H1 (cell line): ENCODE results near the gene YWHAE. TPM values are rescaled to one million over a fixed set of nuclear protein-coding genes. Genes with fewer than 3 reads are reported as not detected.

ENCODE experiments used
- CTCF ChIA-PET: fragments of 300-600 bp; sonication (Branson Sonifier 250); formaldehyde crosslinking; loops from one replicate; lab custom pipeline; 2021; ENCODE audit not compliant: partially characterized antibody; lab: Charles Lee
- POLR2A ChIA-PET: fragments of 300-600 bp; sonication (Branson Sonifier 250); formaldehyde crosslinking; loops from one replicate; lab custom pipeline; 2021; ENCODE audit warnings: inconsistent platforms; ENCODE audit not compliant: partially characterized antibody; lab: Charles Lee
- DNase-seq, 2 experiments: peaks; one replicate each; pipeline versions ENCODE4 v3.0.0 to v3.0.0-alpha.2; 2010 to 2022; ENCODE audit warnings: low spot score in 2 of 2, low read depth in 1 of 2, mixed read lengths in 1 of 2
- FAIRE-seq: peaks from 2 replicates; lab custom pipeline; 2011; peaks lifted over from hg19 to GRCh38; lab: Jason Lieb, UNC
- H2AFZ ChIP-seq: 2 replicates; pipeline ENCODE4 v1.8.1; 2012; ENCODE audit warnings: low read length, inconsistent platforms
- H2AK5ac ChIP-seq: 2 replicates; pipeline ENCODE4 v1.6.1; 2013; ENCODE audit warnings: low read depth, low read length
- H2BK120ac ChIP-seq: replicated peaks from 2 replicates; pipeline ENCODE3; 2013; ENCODE audit warnings: low read depth, low read length, inconsistent platforms
- H2BK12ac ChIP-seq: 2 replicates; pipeline ENCODE4 v1.6.1; 2013; ENCODE audit warnings: low read depth, low read length
- H2BK15ac ChIP-seq: 2 replicates; pipeline ENCODE4 v1.6.1; 2013; ENCODE audit warnings: low read length
- H2BK20ac ChIP-seq: 2 replicates; pipeline ENCODE4 v1.6.1; 2013; ENCODE audit warnings: low read length
- H2BK5ac ChIP-seq: 2 replicates; pipeline ENCODE4 v1.6.1; 2013; ENCODE audit warnings: low read depth, low read length
- H3K14ac ChIP-seq: 2 replicates; pipeline ENCODE4 v1.6.1; 2013; ENCODE audit warnings: inconsistent platforms; ENCODE audit not compliant: insufficient read length
- H3K18ac ChIP-seq: 2 replicates; pipeline ENCODE4 v1.6.1; 2013; ENCODE audit warnings: low read length; ENCODE audit errors: extremely low read depth
- H3K23ac ChIP-seq: 2 replicates; pipeline ENCODE4 v1.6.1; 2013; ENCODE audit warnings: inconsistent platforms; ENCODE audit not compliant: insufficient read length
- H3K23me2 ChIP-seq: 2 replicates; pipeline ENCODE4 v1.6.1; 2013; ENCODE audit warnings: low read depth, low read length
- H3K27ac ChIP-seq: 2 replicates; pipeline ENCODE4 v1.6.1; 2011; ENCODE audit warnings: low read depth, low read length, inconsistent platforms
- H3K27me3 ChIP-seq, 4 experiments: replicated peaks in 1 of 4; 1 replicate in 1 of 4; 2 replicates in 3 of 4; pipeline versions ENCODE4 v1.6.1 to v1.8.1; 2011 to 2013; ENCODE audit warnings: low read length in 3 of 4, mild to moderate bottlenecking in 3 of 4, inconsistent platforms in 2 of 4, mixed read lengths in 2 of 4, moderate library complexity in 1 of 4; ENCODE audit not compliant: control insufficient read depth in 3 of 4, insufficient read depth in 3 of 4; ENCODE audit errors: extremely low read depth in 1 of 4
- H3K36me3 ChIP-seq, 4 experiments: 2 replicates each; pipeline versions ENCODE4 v1.6.1 to v1.8.1; 2011 to 2013; ENCODE audit warnings: mild to moderate bottlenecking in 4 of 4, low read length in 3 of 4, moderate library complexity in 2 of 4, control low read depth in 1 of 4, inconsistent platforms in 1 of 4; ENCODE audit not compliant: insufficient read depth in 4 of 4, control insufficient read depth in 2 of 4
- H3K4ac ChIP-seq: replicated peaks from 2 replicates; pipeline ENCODE3; 2013; ENCODE audit warnings: low read length, low read depth, mixed read lengths, inconsistent platforms; ENCODE audit not compliant: insufficient read length
- H3K4me1 ChIP-seq, 4 experiments: replicated peaks in 1 of 4; 1 replicate in 1 of 4; 2 replicates in 3 of 4; pipeline versions ENCODE4 v1.6.1 to v1.8.1; 2011 to 2013; ENCODE audit warnings: low read length in 3 of 4, inconsistent platforms in 2 of 4, mixed read lengths in 1 of 4; ENCODE audit not compliant: insufficient read depth in 4 of 4, control insufficient read depth in 3 of 4
- H3K4me2 ChIP-seq, 2 experiments: 2 replicates each; pipeline versions ENCODE4 v1.6.1 to v1.8.1; 2011 to 2013; ENCODE audit warnings: low read depth in 2 of 2, low read length in 2 of 2, control low read depth in 1 of 2, inconsistent platforms in 1 of 2, mild to moderate bottlenecking in 1 of 2; ENCODE audit not compliant: insufficient read depth in 1 of 2
- H3K4me3 ChIP-seq, 4 experiments: fragments of 200-600, 300-600 bp in 1 of 4; sonication (generic), shearing (Covaris generic), sonication (Bioruptor Twin) in 1 of 4; 2 replicates each; pipeline versions ENCODE4 v1.5.1 to v1.8.1; 2011 to 2016; ENCODE audit warnings: low read length in 4 of 4, low read depth in 3 of 4, control low read depth in 2 of 4, inconsistent platforms in 2 of 4, mild to moderate bottlenecking in 2 of 4, mixed read lengths in 1 of 4, moderate library complexity in 1 of 4; ENCODE audit not compliant: insufficient read depth in 2 of 4; ENCODE audit errors: extremely low read depth in 1 of 4
- H3K56ac ChIP-seq: replicated peaks from 2 replicates; pipeline ENCODE3; 2013; ENCODE audit warnings: low read depth, mild to moderate bottlenecking, mixed read lengths, low read length, inconsistent platforms; ENCODE audit not compliant: insufficient read length
- H3K79me1 ChIP-seq: 2 replicates; pipeline ENCODE4 v1.6.1; 2013; ENCODE audit warnings: low read depth, low read length, control low read depth
- H3K79me2 ChIP-seq, 2 experiments: 2 replicates each; pipeline versions ENCODE4 v1.6.1 to v1.8.1; 2012 to 2013; ENCODE audit warnings: low read length in 2 of 2, mild to moderate bottlenecking in 2 of 2, inconsistent platforms in 1 of 2; ENCODE audit not compliant: insufficient read depth in 2 of 2, control insufficient read depth in 1 of 2
- H3K9ac ChIP-seq, 4 experiments: replicated peaks in 1 of 4; 1 replicate in 1 of 4; 2 replicates in 3 of 4; pipeline versions ENCODE4 v1.6.1 to v1.8.1; 2011 to 2013; ENCODE audit warnings: low read depth in 3 of 4, low read length in 3 of 4, control low read depth in 2 of 4, mild to moderate bottlenecking in 2 of 4, moderate library complexity in 2 of 4, inconsistent platforms in 1 of 4; ENCODE audit errors: extremely low read depth in 1 of 4
- H3K9me3 ChIP-seq, 2 experiments: 2 replicates each; pipeline versions ENCODE4 v1.6.1 to v1.8.1; 2012 to 2013; ENCODE audit warnings: mild to moderate bottlenecking in 2 of 2, moderate library complexity in 2 of 2, control low read depth in 1 of 2, inconsistent platforms in 1 of 2, low read depth in 1 of 2, low read length in 1 of 2, mixed read lengths in 1 of 2; ENCODE audit not compliant: insufficient read depth in 2 of 2
- H4K20me1 ChIP-seq, 2 experiments: replicated peaks in 1 of 2; 2 replicates each; pipeline versions ENCODE3 to v1.8.1; 2011 to 2013; ENCODE audit warnings: inconsistent platforms in 2 of 2, low read length in 2 of 2, mild to moderate bottlenecking in 1 of 2; ENCODE audit not compliant: insufficient read depth in 2 of 2, control insufficient read depth in 1 of 2
- H4K5ac ChIP-seq: 2 replicates; pipeline ENCODE4 v1.6.1; 2013; ENCODE audit warnings: low read length, low read depth, mixed read lengths, inconsistent platforms; ENCODE audit not compliant: insufficient read length
- H4K8ac ChIP-seq: 2 replicates; pipeline ENCODE4 v1.8.0; 2013; ENCODE audit warnings: mild to moderate bottlenecking, moderate library complexity, low read length, inconsistent platforms; ENCODE audit not compliant: insufficient read depth; ENCODE audit errors: extremely low read depth
- H4K91ac ChIP-seq: replicated peaks from 2 replicates; pipeline ENCODE3; 2013; ENCODE audit warnings: low read length, mixed read lengths, inconsistent platforms; ENCODE audit not compliant: insufficient read length
- RFX5 ChIP-seq: IDR thresholded peaks from 2 replicates; pipeline ENCODE4 v1.6.1; 2011; ENCODE audit warnings: low read depth, low read length, improper control_type of control experiment, borderline replicate concordance
- WGBS, 2 experiments: shearing (Covaris generic) in 1 of 2; methylation state at CpG; one replicate each; pipeline versions ENCODE4 v1.1.6 to v1.1.7; 2013 to 2015; ENCODE audit warnings: low lambda C conversion rate in 2 of 2, mixed read lengths in 2 of 2, inconsistent platforms in 1 of 2, low coverage in 1 of 2, missing lambda C conversion rate in 1 of 2; ENCODE audit not compliant: insufficient replicate concordance in 2 of 2, insufficient coverage in 1 of 2, insufficient read length in 1 of 2; ENCODE audit errors: extremely low coverage in 1 of 2, missing lambda C conversion rate in 1 of 2; 5-methylcytosine and 5-hydroxymethylcytosine counted together
- long read RNA-seq, 2 experiments: library from RNA in 1 of 2; library from capped mRNA in 1 of 2; stranded (forward); transcript quantifications; one replicate each; pipeline ENCODE4 v2.0.0, GENCODE V29; 2021; ENCODE audit warnings: inconsistent platforms in 1 of 2
- polyA minus RNA-seq, 3 experiments: library from RNA; depleted of rRNA, polyadenylated mRNA; stranded (reverse); fragments of >200 nt; gene quantifications; 1 replicate in 2 of 3; 2 replicates in 1 of 3; pipeline ENCODE4 v1.2.3, GENCODE V29; 2011
- polyA plus RNA-seq, 7 experiments: library from polyadenylated mRNA; depleted of rRNA in 3 of 7; stranded (reverse) in 5 of 7; unstranded in 2 of 7; fragments of >200 nt in 5 of 7; fragments of 200-250 nt in 2 of 7; gene quantifications; 1 replicate in 5 of 7; 2 replicates in 1 of 7; 4 replicates in 1 of 7; pipeline versions ENCODE4 v1.2.1 to v1.2.3, GENCODE V29; 2011 to 2013; ENCODE audit warnings: missing spikeins in 2 of 7, mixed read lengths in 2 of 7
- total RNA-seq: library from RNA; stranded (reverse); fragmentation: NEBNext Ultra II Directional; extraction: Animal tissue kit (Norgen Biotek cat#: 25700); gene quantifications from 2 replicates; pipeline ENCODE4 v1.2.1, GENCODE V29; 2021

Gene YWHAE
- total RNA-seq (1,186 and 1,198 TPM in 2 replicates), polyA plus RNA-seq (2011; rRNA removed) (366 and 559 TPM in 2 replicates), polyA minus RNA-seq (2011; rRNA and poly(A)+ RNA removed) (566 and 613 TPM in 2 replicates)
- polyA plus RNA-seq (2011; cell fraction: cytosol; rRNA removed) = 1,113 TPM
- 216 TPM for polyA plus RNA-seq (2011; cell fraction: nucleus; rRNA removed)
- polyA plus RNA-seq (2012, experiment 1 of 2) = 983 to 1,666 TPM (median 1,204 TPM) in 4 replicates
- 617 TPM for polyA plus RNA-seq (2012, experiment 2 of 2)
- polyA plus RNA-seq (2013, experiment 1 of 2) = 631 TPM
- polyA plus RNA-seq (2013, experiment 2 of 2) = 696 TPM
- polyA minus RNA-seq (2011; cell fraction: cytosol; rRNA and poly(A)+ RNA removed) = 578 TPM
- polyA minus RNA-seq (2011; cell fraction: nucleus; rRNA and poly(A)+ RNA removed) = 202 TPM
- long read RNA-seq, experiment 1, transcript YWHAE-201 (6 exons, 2,211 nt) = major isoform, 443 of 967 reads
- long read RNA-seq, experiment 1, transcript YWHAE-208 (7 exons, 1,818 nt) = minor isoform, 10 of 967 reads
- long read RNA-seq, experiment 1, partial matches to known transcripts = 493 of 967 reads
- long read RNA-seq, experiment 1, other reads (novel, unspliced or antisense) = 19 of 967 reads
- long read RNA-seq, experiment 2, transcript YWHAE-201 (6 exons, 2,211 nt) = major isoform, 243 of 298 reads
- long read RNA-seq, experiment 2, transcript YWHAE-208 (7 exons, 1,818 nt) = minor isoform, 8 of 298 reads
- long read RNA-seq, experiment 2, partial matches to known transcripts = 14 of 298 reads
- long read RNA-seq, experiment 2, other reads (novel, unspliced or antisense) = 31 of 298 reads

DNA sequence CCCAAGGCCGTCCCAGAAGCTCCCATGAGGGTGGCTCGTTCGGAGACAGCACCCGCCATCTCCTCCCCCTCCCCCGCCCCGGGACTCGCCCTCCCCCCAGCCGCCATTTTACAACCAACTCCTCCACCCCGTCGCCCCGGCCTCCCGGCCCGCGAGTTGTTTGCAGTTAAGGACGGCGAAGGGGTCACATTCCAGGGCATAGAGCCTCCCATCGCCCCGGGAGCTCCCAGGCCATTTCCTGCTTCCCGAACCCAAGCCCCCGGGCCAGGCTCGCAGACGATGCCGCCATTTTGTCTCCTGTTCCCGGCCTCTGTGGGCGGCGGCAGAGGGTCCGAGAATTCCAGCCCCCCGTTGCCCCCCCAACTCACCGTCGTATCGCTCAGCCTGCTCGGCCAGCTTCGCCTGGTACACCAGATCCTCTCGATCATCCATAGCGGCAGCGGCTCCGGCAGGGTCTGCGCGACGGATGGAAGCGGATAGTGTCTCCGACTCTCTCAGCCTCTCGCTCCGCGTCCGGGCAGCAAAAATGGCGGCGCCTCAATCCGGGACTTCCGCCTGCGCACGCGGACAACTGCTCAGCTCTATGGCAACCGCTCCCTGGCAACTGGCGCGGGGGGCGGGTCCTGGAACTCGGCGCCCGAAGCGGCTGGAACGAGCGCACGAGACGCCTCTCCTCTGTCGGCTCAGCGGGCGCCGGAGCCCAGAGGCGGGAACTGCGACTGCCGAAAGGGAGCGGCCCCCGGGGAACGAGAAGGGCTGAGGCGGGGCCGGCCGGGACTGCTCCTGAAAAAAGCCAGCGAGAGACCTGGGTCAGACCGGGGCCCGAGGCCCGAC is at the start of gene YWHAE:
YWHAE (minus strand) TSS at position 544 of the 834 bp plus-strand sequence; CDS start at position 432, 112 bp downstream.
- POLR2A ChIA-PET = interaction anchor here (0.6 to 4.5 kb wide), 39 partner anchors 9 to 306 kb away, joined by 3 to 24 read pairs (median 4); partner anchors contain the start of genes CRK, INPP5K and TRARG1
- 1% methylated on average over 64 of the region's 82 CpGs; no CpG with 5 or more reads in 1 of the 2 experiments for WGBS, 2 experiments
- H3K79me2 ChIP-seq = peaks cover 45 to 49% of the 10 kb centered on the region in 2 experiments
- no peak for TF ChIP-seq RFX5

More for the DNA sequence above, at the start of gene YWHAE:
- no peak within 1 kb of the TSS for H3K14ac ChIP-seq
- no peak within 1 kb of the TSS for H2AFZ ChIP-seq
- H3K23me2 ChIP-seq = peaks cover 7% of the 10 kb centered on the region; the same call in 1 of the 2 replicates
- no peak within 1 kb of the TSS for H2BK20ac ChIP-seq
- H3K4ac ChIP-seq = peak within 1 kb of the TSS; percentile 99
- peaks cover 11 to 13% of the 10 kb centered on the region in 2 experiments for H4K20me1 ChIP-seq
- peak within 1 kb of the TSS; percentile 100 for H4K8ac ChIP-seq
- peak within 1 kb of the TSS; percentile 91 for H2AK5ac ChIP-seq
- no peaks in the 10 kb centered on the region; a peak in 1 of 7 replicates for H3K27me3 ChIP-seq
- H4K91ac ChIP-seq = peak within 1 kb of the TSS; percentile 100
- peak within 1 kb of the TSS; percentile 82 to 92 for H3K4me2 ChIP-seq
- DNase-seq (peak; percentile 84 to 97), FAIRE-seq (no peak)
- H3K4me1 ChIP-seq = peaks cover 0 to 5% (median 2%) of the 10 kb centered on the region in 4 experiments; a peak in 5 of 7 replicates
- peak within 1 kb of the TSS; percentile 86 to 99 (median 94) for H3K9ac ChIP-seq
- H3K36me3 ChIP-seq = no peaks in the 10 kb centered on the region; a peak in 1 of 8 replicates
- peak within 1 kb of the TSS; percentile 98 for H3K27ac ChIP-seq
- peak within 1 kb of the TSS; percentile 100 for H4K5ac ChIP-seq
- H3K4me3 ChIP-seq = peak within 1 kb of the TSS; percentile 74 to 100 (median 97)
- CTCF ChIA-PET = interaction anchor here (0.9 to 2.2 kb wide), 2 partner anchors 15 to 34 kb away, joined by 3 to 9 read pairs; no protein-coding TSS in a partner anchor
- H3K9me3 ChIP-seq = no peaks in the 10 kb centered on the region
- no peak within 1 kb of the TSS for H3K23ac ChIP-seq
- peak within 1 kb of the TSS; percentile 98 for H2BK5ac ChIP-seq
- peak within 1 kb of the TSS; percentile 94 for H2BK120ac ChIP-seq
- no peak within 1 kb of the TSS for H2BK15ac ChIP-seq
- peak within 1 kb of the TSS; percentile 96 for H3K18ac ChIP-seq
- no peaks in the 10 kb centered on the region; the same call in 1 of the 2 replicates for H3K79me1 ChIP-seq
- H2BK12ac ChIP-seq = peak within 1 kb of the TSS; percentile 70
- peak within 1 kb of the TSS; percentile 98 for H3K56ac ChIP-seq
